Spleen (tissue), 7 donors: ENCODE results near the gene VKORC1L1.
"Not testable (repeated sequence)": the region's sequence is repeated elsewhere in the genome, so short reads cannot be mapped to it uniquely, and the experiment has no call there.

Source experiments
- POLR2A ChIP-seq, 3 donors: fragments of 450-650 bp; IDR thresholded peaks; one replicate each; pipeline ENCODE4 v1.5.1; 2017; ENCODE audit warnings: antibody characterized with exemption in 3 of 3, mild to moderate bottlenecking in 1 of 3
- POLR2AphosphoS5 ChIP-seq, 3 donors: sonication (generic); formaldehyde crosslinking; IDR thresholded peaks; one replicate each; pipeline ENCODE4 v1.5.1; 2017; ENCODE audit warnings: antibody characterized with exemption in 3 of 3
- TF ChIP-seq, protein P1 (sequence below), 11 experiments: fragments of 200-600 bp in 7 of 11; fragments of 450-650 bp in 4 of 11; sonication (generic) in 4 of 11; IDR thresholded peaks in 8 of 11; conservative IDR thresholded peaks in 3 of 11; 1 replicate in 7 of 11; 2 replicates in 4 of 11; pipeline versions ENCODE4 v1.4.0 to v1.8.0; 2016 to 2021; ENCODE audit warnings: antibody characterized with exemption in 11 of 11, inconsistent platforms in 4 of 11, mild to moderate bottlenecking in 1 of 11
- donor health status: DM: no; HTN: no; CAD: no; lungs with moderate emphysema.
- donor health status: DM: no; HTN: no; CAD: no.
- donor health status: DM: no; HTN: no; CAD: no.

DNA sequence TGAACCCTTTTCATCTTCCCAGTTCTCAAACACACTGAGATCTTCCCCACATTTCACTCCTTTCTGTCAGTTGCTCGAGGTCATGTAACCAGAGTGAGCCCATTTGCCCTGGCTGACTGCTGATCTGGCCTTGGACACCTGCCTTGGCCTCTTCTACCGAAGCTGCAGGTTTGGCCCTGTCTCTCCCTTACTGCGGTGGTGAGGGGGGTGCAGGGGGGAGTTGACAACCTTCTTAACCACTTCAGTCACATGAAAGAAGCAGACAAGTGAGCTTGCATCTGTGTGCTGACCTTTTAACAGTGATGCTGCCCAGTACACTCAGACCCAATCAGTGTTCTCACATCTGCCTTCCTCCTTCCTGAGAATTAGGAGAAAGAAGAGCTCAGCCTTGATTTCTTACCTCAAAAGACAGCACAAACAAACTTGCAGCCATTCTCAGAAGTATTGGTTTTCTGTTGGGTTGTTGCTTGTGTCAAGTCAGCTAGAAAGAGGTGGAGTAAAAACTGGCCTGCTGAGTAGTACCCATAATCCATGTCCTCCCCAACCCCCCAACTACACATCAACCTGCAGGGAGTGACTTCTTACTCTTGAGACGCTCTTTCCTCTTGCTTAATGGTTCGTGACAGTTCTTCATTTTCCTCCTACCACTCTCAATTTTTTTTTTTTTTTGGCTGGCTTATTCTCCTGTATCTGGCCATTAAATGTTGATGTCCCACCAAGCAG, 15.7 kb downstream of the VKORC1L1 start:
- TF ChIP-seq, protein P1, sequence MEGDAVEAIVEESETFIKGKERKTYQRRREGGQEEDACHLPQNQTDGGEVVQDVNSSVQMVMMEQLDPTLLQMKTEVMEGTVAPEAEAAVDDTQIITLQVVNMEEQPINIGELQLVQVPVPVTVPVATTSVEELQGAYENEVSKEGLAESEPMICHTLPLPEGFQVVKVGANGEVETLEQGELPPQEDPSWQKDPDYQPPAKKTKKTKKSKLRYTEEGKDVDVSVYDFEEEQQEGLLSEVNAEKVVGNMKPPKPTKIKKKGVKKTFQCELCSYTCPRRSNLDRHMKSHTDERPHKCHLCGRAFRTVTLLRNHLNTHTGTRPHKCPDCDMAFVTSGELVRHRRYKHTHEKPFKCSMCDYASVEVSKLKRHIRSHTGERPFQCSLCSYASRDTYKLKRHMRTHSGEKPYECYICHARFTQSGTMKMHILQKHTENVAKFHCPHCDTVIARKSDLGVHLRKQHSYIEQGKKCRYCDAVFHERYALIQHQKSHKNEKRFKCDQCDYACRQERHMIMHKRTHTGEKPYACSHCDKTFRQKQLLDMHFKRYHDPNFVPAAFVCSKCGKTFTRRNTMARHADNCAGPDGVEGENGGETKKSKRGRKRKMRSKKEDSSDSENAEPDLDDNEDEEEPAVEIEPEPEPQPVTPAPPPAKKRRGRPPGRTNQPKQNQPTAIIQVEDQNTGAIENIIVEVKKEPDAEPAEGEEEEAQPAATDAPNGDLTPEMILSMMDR (IDR thresholded peaks at IDR 0.05 in 8 of 11, conservative IDR thresholded peaks at IDR 0.05 in 3 of 11) = not testable (repeated sequence)
- not testable (repeated sequence) for TF ChIP-seq POLR2A, POLR2AphosphoS5 (IDR thresholded peaks at IDR 0.05)
